ENCODE measurements around the gene KIAA1614.

GRCh38 chr1:180945551-180945950, 32.9 kb downstream of the KIAA1614 start:
- no peak for TF ChIP-seq CTCF (IDR thresholded peaks at IDR 0.05; ENCODE audit: low read depth, low read length)
- no peak for TF ChIP-seq EZH2phosphoT487 (IDR thresholded peaks at IDR 0.05; ENCODE audit: low read depth)
